GM12878 (cell line): Measurements from ENCODE around the gene SLC36A2. TPM values are rescaled to one million over a fixed set of nuclear protein-coding genes. Genes with fewer than 3 reads are reported as not detected.
A peak's percentile ranks its signal among the peaks of the same experiment; 100 is the strongest.

ENCODE experiments used
- ATAC-seq: fragments of 200-7000 bp; cut with Tn5 transposase; 3 replicates; pipeline ENCODE4 v1.9.1; 2020; ENCODE audit warnings: mild to moderate bottlenecking, moderate library complexity
- BruUV-seq: library from RNA; stranded (reverse); fragments of 400-500 nt; replicated peaks from 2 replicates; lab custom pipeline; 2021; lab: Mats Ljungman, UMichigan
- CTCF ChIA-PET: fragments of 300-600 bp; sonication (Branson Sonifier 250); formaldehyde crosslinking; extraction: SDS; loops from one replicate; lab custom pipeline; 2021; ENCODE audit warnings: inconsistent platforms; lab: Yijun Ruan, JAX
- POLR2A ChIA-PET: fragments of 350-600 bp; formaldehyde crosslinking; extraction: SDS; loops from one replicate; lab custom pipeline; 2021; ENCODE audit warnings: inconsistent platforms; lab: Charles Lee
- RAD21 ChIA-PET: fragments of 300-600 bp; sonication (Branson Sonifier 250); formaldehyde crosslinking; loops from one replicate; lab custom pipeline; 2023; ENCODE audit warnings: antibody characterized with exemption; ENCODE audit not compliant: unreplicated experiment; lab: Charles Lee
- SMC1A ChIA-PET: fragments of 300-600 bp; sonication (Branson Sonifier 250); formaldehyde crosslinking; loops from one replicate; lab custom pipeline; 2023; ENCODE audit not compliant: unreplicated experiment, uncharacterized antibody; lab: Charles Lee
- DNase-seq: peaks from one replicate; pipeline ENCODE4 v3.0.0-alpha.2; 2011; ENCODE audit warnings: low read depth, low spot score
- FAIRE-seq: peaks from 3 replicates; lab custom pipeline; 2011; peaks lifted over from hg19 to GRCh38; lab: Jason Lieb, UNC
- H2AFZ ChIP-seq: 2 replicates; pipeline ENCODE4 v1.6.0; 2011; ENCODE audit warnings: low read depth, low read length, control low read depth; ENCODE audit not compliant: control insufficient read depth
- H3K27ac ChIP-seq: 2 replicates; pipeline ENCODE4 v1.5.1; 2011; ENCODE audit warnings: control low read depth; ENCODE audit not compliant: control insufficient read depth, insufficient read depth
- H3K27me3 ChIP-seq, 2 experiments: replicated peaks in 1 of 2; 2 replicates each; pipeline versions ENCODE4 v1.6.0 to v1.6.1; 2011; ENCODE audit warnings: low read length in 1 of 2; ENCODE audit not compliant: control insufficient read depth in 2 of 2, insufficient read depth in 2 of 2
- H3K36me3 ChIP-seq, 2 experiments: 2 replicates each; pipeline ENCODE4 v1.5.1; 2011; ENCODE audit warnings: low read length in 1 of 2; ENCODE audit not compliant: control insufficient read depth in 2 of 2, insufficient read depth in 2 of 2
- H3K4me1 ChIP-seq: 2 replicates; pipeline ENCODE4 v1.6.1; 2011; ENCODE audit warnings: mild to moderate bottlenecking, low read length, moderate library complexity, mixed read lengths; ENCODE audit not compliant: control insufficient read depth, insufficient read depth
- H3K4me2 ChIP-seq: 2 replicates; pipeline ENCODE4 v1.6.0; 2011; ENCODE audit warnings: control low read depth; ENCODE audit not compliant: control insufficient read depth, insufficient read depth
- H3K4me3 ChIP-seq: fragments of 200-600 bp; sonication (generic); 2 replicates; pipeline ENCODE4 v1.5.1; 2016
- H3K79me2 ChIP-seq: 2 replicates; pipeline ENCODE4 v1.6.0; 2011; ENCODE audit warnings: low read length; ENCODE audit not compliant: control insufficient read depth, insufficient read depth
- H3K9ac ChIP-seq: 2 replicates; pipeline ENCODE4 v1.8.0; 2011; ENCODE audit warnings: low read length, control low read depth, mixed read lengths; ENCODE audit not compliant: control insufficient read depth, insufficient read depth
- H3K9me3 ChIP-seq: replicated peaks from 3 replicates; pipeline ENCODE4 v1.5.1; 2011; ENCODE audit warnings: mild to moderate bottlenecking, low read length; ENCODE audit not compliant: control insufficient read depth, insufficient read depth
- H4K20me1 ChIP-seq: 2 replicates; pipeline ENCODE4 v1.6.0; 2011; ENCODE audit not compliant: control insufficient read depth, insufficient read depth
- ATF7 ChIP-seq: fragments of 450-650 bp; IDR thresholded peaks from 2 replicates; pipeline ENCODE4 v1.6.1; 2016; ENCODE audit warnings: low read depth, mild to moderate bottlenecking
- BRCA1 ChIP-seq: IDR thresholded peaks from 2 replicates; pipeline ENCODE4 v1.6.1; 2011; ENCODE audit warnings: low read depth, low read length, improper control_type of control experiment
- CEBPB ChIP-seq, 2 experiments: fragments of 150-350 bp in 1 of 2; IDR thresholded peaks; 2 replicates each; pipeline ENCODE4 v1.6.1; 2012 to 2014; ENCODE audit warnings: low read depth in 2 of 2, low read length in 2 of 2, borderline replicate concordance in 1 of 2, inconsistent platforms in 1 of 2
- CTCF ChIP-seq, 3 experiments: IDR thresholded peaks in 2 of 3; conservative IDR thresholded peaks in 1 of 3; 2 replicates each; pipeline ENCODE4 v1.5.1; 2011; ENCODE audit warnings: low read depth in 3 of 3, low read length in 3 of 3, mild to moderate bottlenecking in 3 of 3, control low read depth in 2 of 3, moderate library complexity in 2 of 3, inconsistent platforms in 1 of 3, mixed read lengths in 1 of 3; ENCODE audit not compliant: control insufficient read depth in 2 of 3, insufficient read depth in 1 of 3; ENCODE audit errors: extremely low read depth in 1 of 3
- EP300 ChIP-seq, 2 experiments: fragments of 150-350 bp in 1 of 2; IDR thresholded peaks; 2 replicates each; pipeline ENCODE4 v1.6.1; 2011 to 2012; ENCODE audit warnings: low read depth in 2 of 2, low read length in 2 of 2, borderline replicate concordance in 1 of 2, improper control_type of control experiment in 1 of 2, inconsistent platforms in 1 of 2; ENCODE audit not compliant: control insufficient read depth in 1 of 2
- KDM1A ChIP-seq: fragments of 200-600 bp; sonication (generic); IDR thresholded peaks from 2 replicates; pipeline ENCODE4 v1.6.1; 2016; ENCODE audit warnings: borderline replicate concordance
- MEF2B ChIP-seq: fragments of 450-650 bp; IDR thresholded peaks from 2 replicates; pipeline ENCODE4 v1.6.1; 2018; ENCODE audit warnings: mild to moderate bottlenecking, moderate library complexity; ENCODE audit not compliant: partially characterized antibody, poor library complexity, severe bottlenecking
- NFYB ChIP-seq: IDR thresholded peaks from 2 replicates; pipeline ENCODE4 v1.6.1; 2011; ENCODE audit warnings: low read depth, mild to moderate bottlenecking, low read length, improper control_type of control experiment, moderate library complexity; ENCODE audit not compliant: insufficient read depth
- RAD21 ChIP-seq: IDR thresholded peaks from 2 replicates; pipeline ENCODE4 v1.6.1; 2011; ENCODE audit warnings: mild to moderate bottlenecking, low read depth, low read length, moderate library complexity; ENCODE audit not compliant: insufficient read depth
- RB1 ChIP-seq: fragments of 450-650 bp; formaldehyde crosslinking; IDR thresholded peaks from 2 replicates; pipeline ENCODE4 v1.6.1; 2017; ENCODE audit warnings: mild to moderate bottlenecking, borderline replicate concordance
- RBBP5 ChIP-seq: fragments of 200-600 bp; sonication (generic); conservative IDR thresholded peaks from 2 replicates; pipeline ENCODE4 v1.6.1; 2016
- SMC3 ChIP-seq: IDR thresholded peaks from 2 replicates; pipeline ENCODE4 v1.6.1; 2011; ENCODE audit warnings: low read length, improper control_type of control experiment, borderline replicate concordance
- USF2 ChIP-seq: IDR thresholded peaks from 2 replicates; pipeline ENCODE4 v1.6.1; 2011; ENCODE audit warnings: low read depth, low read length, improper control_type of control experiment, borderline replicate concordance
- YY1 ChIP-seq: IDR thresholded peaks from 2 replicates; pipeline ENCODE4 v1.6.1; 2011; ENCODE audit warnings: low read depth, mild to moderate bottlenecking, low read length
- ZNF274 ChIP-seq: IDR thresholded peaks from one replicate; pipeline ENCODE4 v1.8.0; 2011; ENCODE audit not compliant: insufficient read length, insufficient read depth
- WGBS: methylation state at CpG from one replicate; pipeline ENCODE4 v1.1.6; 2016; ENCODE audit warnings: low lambda C conversion rate; ENCODE audit not compliant: insufficient replicate concordance, insufficient coverage; ENCODE audit errors: missing lambda C conversion rate; 5-methylcytosine and 5-hydroxymethylcytosine counted together
- in situ Hi-C: fragments of 300-500 bp; cut with MboI; formaldehyde crosslinking; loops from 9 replicates; pipeline ENCODE4 v1.14.3; 2018; ENCODE audit warnings: mixed read lengths
- intact Hi-C: fragments of 100-400 bp; cut with micrococcal nuclease; formaldehyde crosslinking; loops from one replicate; pipeline ENCODE4 v1.14.2; 2022; ENCODE audit not compliant: unreplicated experiment
- polyA plus RNA-seq, 11 experiments: library from polyadenylated mRNA; depleted of rRNA in 4 of 11; unstranded in 6 of 11; stranded (reverse) in 5 of 11; fragments of >200 nt; fragmentation: Nextera tagmentation in 4 of 11; fragmentation: Illumina TruSeq in 1 of 11; extraction: Ambion mirVana in 4 of 11; extraction: Trizol in 1 of 11; gene quantifications; 1 replicate in 1 of 11; 2 replicates in 10 of 11; pipeline versions ENCODE4 v1.2.1 to v1.2.3, GENCODE V29; 2011 to 2016; ENCODE audit warnings: inconsistent platforms in 2 of 11, missing spikeins in 2 of 11, low read depth in 1 of 11
- total RNA-seq, 4 experiments: library from RNA; depleted of rRNA in 3 of 4; stranded (reverse); fragments of >200 nt in 3 of 4; fragmentation: Illumina TruSeq in 1 of 4; extraction: Trizol in 1 of 4; gene quantifications; 2 replicates each; pipeline versions ENCODE4 v1.2.1 to v1.2.3, GENCODE V29; 2013 to 2021

The SLC36A2 gene
- total and polyA plus RNA-seq, 10 of the 15 experiments (the other 5 are each of a cell fraction or from before 2014, with no cell fraction given), result not detected

GRCh38 chr5:151315998-151316597 lies 31.3 kb downstream of the SLC36A2 start:
- 13% methylated on average over 8 of the region's 8 CpGs for WGBS
- Histone ChIP-seq H3K4me1 (no peaks in the 10 kb centered on the region), H4K20me1 (no peaks in the 10 kb centered on the region), H3K4me3 (no peak overlapping the region), H3K27me3 (no peaks in the 10 kb centered on the region; a peak in 1 of 4 replicates), H3K4me2 (0 out of 2 replicates have a peak overlapping the region, but pooled peaks have one; percentile 41), H3K27ac (no peak overlapping the region), H3K9ac (no peak overlapping the region), H3K79me2 (no peaks in the 10 kb centered on the region), H3K36me3 (no peaks in the 10 kb centered on the region), H3K9me3 (no peaks in the 10 kb centered on the region; the same call in 2 of the 3 replicates), H2AFZ (no peak overlapping the region)
- CTCF ChIA-PET, result interaction anchor here (0.6 to 3.8 kb wide), 47 partner anchors 9 to 529 kb away, joined by 3 to 41 read pairs (median 5); partner anchors contain the start of genes ANXA6, CCDC69, IRGM and SLC36A3
- intact Hi-C loops (loop anchor here (5.0 to 10.0 kb wide), 6 partner anchors 149 to 511 kb away; no protein-coding TSS in a partner anchor), in situ Hi-C loops (no loop called here)
- POLR2A ChIA-PET, result interaction anchor here (0.5 to 0.6 kb wide), 2 partner anchors 64 to 1782 kb away, joined by 3 read pairs; no protein-coding TSS in a partner anchor
- ATAC-seq (peak; percentile 95), FAIRE-seq (peak; percentile 65), DNase-seq (peak; percentile 7)
- SMC1A ChIA-PET, result interaction anchor here (0.7 to 1.7 kb wide), 21 partner anchors 19 to 346 kb away, joined by 3 to 9 read pairs (median 4); no protein-coding TSS in a partner anchor
- no TSS peak for BruUV-seq
- RAD21 ChIA-PET, result interaction anchor here (0.6 to 1.5 kb wide), 22 partner anchors 13 to 336 kb away, joined by 3 to 15 read pairs (median 4); partner anchors contain the start of gene ANXA6
- no peak for TF ChIP-seq KDM1A
- TF ChIP-seq ZNF274, result no peak
- TF ChIP-seq EP300 (IDR thresholded peaks at IDR 0.05; ENCODE audit: borderline replicate concordance in 1 of 2, control insufficient read depth in 1 of 2, low read depth in 2 of 2, low read length in 2 of 2), result no peak
- TF ChIP-seq RBBP5, result no peak
- TF ChIP-seq NFYB, result no peak
- no peak for TF ChIP-seq USF2
- no peak for TF ChIP-seq CEBPB (IDR thresholded peaks at IDR 0.05; ENCODE audit: borderline replicate concordance in 1 of 2, low read depth in 2 of 2, low read length in 2 of 2)
- TF ChIP-seq ATF7, result no peak
- no peak for TF ChIP-seq BRCA1
- peak; percentile 79 for TF ChIP-seq SMC3
- TF ChIP-seq MEF2B, result no peak
- TF ChIP-seq RB1, result no peak
- peak; percentile 93 to 95 (median 94); a peak in 5 of 6 replicates for TF ChIP-seq CTCF (IDR thresholded peaks at IDR 0.05 in 2 of 3, conservative IDR thresholded peaks at IDR 0.05 in 1 of 3; ENCODE audit: control insufficient read depth in 2 of 3, extremely low read depth in 1 of 3, insufficient read depth in 1 of 3, low read depth in 3 of 3, low read length in 3 of 3)
- peak; percentile 86 for TF ChIP-seq RAD21
- TF ChIP-seq YY1, result peak; percentile 44; the same call in 1 of the 2 replicates
